ENCODE measurements around the gene KDM6B.

The KDM6B gene

DNA sequence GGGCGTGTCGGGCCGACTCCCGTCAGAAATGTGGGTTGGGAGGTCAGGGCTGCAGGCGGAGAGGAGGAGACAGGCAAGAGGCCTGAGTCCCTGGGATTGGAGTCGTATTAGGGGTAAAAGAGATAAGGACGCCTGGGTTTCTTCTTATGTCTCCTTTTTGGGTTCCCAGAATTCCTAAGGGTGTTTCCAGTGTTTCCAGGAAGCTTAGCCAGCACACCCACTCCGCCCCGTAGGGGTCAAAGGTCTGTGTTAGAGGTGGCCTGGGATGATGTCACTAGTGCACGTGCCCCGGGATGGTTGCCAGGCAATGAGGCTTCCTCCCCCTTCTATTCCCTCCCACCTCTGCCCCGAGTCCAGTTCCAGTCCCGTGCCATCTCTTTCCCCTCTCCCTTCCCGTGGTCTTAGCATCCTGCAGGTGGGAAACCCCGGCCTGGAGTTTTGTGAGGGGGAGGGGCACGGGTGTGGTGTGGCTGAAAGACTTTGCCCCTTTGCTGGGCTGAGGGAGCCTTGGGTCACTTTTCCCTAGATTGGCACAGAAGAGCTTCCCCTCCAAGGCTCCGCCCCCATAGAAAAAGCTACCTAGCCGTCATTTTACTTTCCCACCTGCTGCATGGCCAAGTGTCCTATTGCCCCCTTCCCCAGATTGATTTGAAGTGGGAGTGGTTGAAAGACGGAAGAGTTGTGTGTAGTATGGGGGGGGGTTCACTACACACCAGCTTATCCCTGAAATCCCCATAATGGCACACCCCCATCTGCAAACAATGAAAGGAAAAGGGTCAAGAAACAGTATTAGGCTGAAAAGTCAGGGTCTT lies 2.8 kb downstream of the KDM6B start:
- TF ChIP-seq, protein P1, sequence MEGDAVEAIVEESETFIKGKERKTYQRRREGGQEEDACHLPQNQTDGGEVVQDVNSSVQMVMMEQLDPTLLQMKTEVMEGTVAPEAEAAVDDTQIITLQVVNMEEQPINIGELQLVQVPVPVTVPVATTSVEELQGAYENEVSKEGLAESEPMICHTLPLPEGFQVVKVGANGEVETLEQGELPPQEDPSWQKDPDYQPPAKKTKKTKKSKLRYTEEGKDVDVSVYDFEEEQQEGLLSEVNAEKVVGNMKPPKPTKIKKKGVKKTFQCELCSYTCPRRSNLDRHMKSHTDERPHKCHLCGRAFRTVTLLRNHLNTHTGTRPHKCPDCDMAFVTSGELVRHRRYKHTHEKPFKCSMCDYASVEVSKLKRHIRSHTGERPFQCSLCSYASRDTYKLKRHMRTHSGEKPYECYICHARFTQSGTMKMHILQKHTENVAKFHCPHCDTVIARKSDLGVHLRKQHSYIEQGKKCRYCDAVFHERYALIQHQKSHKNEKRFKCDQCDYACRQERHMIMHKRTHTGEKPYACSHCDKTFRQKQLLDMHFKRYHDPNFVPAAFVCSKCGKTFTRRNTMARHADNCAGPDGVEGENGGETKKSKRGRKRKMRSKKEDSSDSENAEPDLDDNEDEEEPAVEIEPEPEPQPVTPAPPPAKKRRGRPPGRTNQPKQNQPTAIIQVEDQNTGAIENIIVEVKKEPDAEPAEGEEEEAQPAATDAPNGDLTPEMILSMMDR (IDR thresholded peaks at IDR 0.05; ENCODE audit: low read length, missing control alignments), result no peak
- peak; percentile 98 for DNase-seq (ENCODE audit: low read depth)
- H3K4me3 ChIP-seq (replicated peaks; ENCODE audit: low read depth, low read length), result peak overlapping the region; percentile 69

DNA sequence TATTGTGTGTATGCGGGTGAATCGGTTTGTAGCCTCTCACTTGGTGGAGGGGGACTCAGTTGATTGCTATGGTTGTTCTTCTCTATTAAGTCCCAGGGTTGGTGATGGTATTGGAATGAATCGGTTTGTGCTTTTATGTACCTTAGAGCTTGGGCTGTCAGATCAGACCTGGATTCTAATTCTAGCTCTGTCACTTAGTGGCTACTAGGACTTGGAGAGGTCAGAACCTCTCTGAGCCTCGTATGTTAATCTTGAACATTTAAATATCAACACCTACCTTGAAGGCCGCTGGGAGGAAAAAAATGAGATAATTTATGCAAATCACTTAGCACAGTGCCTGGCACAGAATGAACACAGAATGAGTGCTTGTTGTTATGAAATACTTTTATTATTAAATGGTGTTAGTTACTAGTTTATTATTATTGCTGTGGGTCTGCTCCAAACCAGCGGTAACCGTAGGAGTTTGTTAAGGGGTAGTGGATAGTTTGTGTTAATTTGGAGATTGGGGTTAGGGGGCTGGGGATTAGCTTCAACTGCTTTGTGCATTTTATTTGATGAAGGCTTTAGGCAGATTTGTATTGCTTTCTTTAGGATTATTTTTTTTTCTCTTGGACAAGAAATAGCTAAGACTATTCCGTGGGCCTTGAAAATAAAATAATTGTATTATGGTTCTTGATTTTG lies 3.5 kb downstream of the KDM6B start:
- DNase-seq (ENCODE audit: low read depth), result no peak
- TF ChIP-seq, protein P1 (IDR thresholded peaks at IDR 0.05; ENCODE audit: low read length, missing control alignments), result no peak
- peak overlapping the region; percentile 69 for H3K4me3 ChIP-seq (replicated peaks; ENCODE audit: low read depth, low read length)

DNA sequence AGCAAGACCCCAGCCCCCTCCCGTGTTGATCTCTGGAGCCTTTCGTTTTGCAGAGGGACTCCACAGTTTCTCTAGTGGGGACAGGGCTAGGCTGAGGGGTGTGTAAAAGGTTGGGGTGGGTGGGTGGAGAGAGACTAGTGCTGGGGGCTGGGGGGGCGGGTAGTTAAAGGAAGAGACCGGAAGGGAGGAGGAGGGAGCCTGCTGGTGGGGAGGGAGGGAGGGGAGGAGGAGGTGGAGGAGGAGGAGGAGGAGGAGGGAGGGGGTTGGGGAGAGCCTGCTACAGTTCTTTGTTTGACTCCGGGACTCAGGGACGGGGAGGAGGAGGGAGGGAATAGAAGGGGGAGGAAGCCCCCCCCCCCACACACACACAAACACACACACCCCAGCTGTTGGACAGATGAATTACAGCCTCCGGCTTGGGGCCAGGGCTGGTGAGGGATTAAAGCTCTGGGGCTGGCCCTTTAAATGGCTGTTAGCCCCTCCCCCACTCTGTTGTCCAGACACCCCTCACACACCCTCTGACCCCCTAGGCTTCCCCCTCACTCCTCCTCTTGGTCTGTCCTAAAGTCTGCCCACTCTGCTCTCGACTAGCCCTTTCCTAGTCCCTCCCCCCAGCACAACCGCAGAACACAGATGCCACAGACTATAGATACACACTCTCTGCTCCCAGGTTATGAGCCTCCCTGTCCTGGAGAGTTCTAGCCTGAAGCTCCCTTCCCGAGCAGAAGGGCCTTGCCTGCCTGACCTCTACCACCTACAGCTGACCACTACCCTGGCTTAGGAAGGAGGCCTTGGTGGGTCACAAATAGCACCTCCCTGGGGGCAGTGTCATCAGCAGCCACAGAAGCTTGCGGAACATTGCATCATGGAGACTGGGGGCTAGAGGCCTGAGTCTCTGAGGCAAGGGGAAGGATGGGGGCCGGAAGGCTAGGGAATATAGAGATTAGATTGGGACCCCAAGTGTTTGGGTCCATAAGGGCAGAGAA lies 4.4 kb downstream of the KDM6B start:
- H3K4me3 ChIP-seq (replicated peaks; ENCODE audit: low read depth, low read length), result peak overlapping the region; percentile 69
- DNase-seq (ENCODE audit: low read depth), result peak; percentile 86

DNA sequence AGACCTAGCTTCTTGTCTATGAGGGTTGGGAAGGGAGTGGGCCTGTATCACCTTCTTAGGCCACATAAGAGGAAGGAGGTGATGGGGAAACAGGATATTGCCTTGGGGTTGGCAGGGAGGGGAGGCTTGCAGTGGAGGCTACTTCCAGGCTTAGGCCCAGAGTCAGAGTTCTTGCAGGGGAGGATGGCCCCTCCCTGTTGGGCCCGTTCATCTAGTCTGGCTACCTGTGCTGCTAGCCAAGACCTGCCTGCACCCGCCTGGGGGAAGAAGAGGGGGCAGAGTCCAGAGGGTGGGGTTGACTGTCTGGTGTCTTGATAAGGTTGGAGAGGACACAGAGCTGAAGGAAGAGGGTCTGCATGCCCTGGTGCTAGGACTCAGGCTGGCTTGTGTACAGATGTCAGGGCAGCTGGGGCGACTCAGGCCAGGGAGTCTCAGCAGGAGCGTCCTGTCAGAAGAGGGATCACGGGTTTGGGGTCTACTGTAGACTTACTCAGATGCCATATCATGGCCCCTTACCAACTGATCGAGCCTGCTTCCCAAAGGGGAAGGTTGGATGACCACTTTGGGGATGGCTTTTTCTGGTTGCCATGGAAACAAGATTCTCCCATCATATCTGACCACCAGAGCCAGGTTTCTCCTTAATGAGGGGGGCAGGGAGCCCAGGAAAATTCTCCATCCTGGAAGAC lies 5.3 kb downstream of the KDM6B start:
- TF ChIP-seq, protein P1 (IDR thresholded peaks at IDR 0.05; ENCODE audit: low read length, missing control alignments), result no peak
- DNase-seq (ENCODE audit: low read depth), result no peak
- H3K4me3 ChIP-seq (replicated peaks; ENCODE audit: low read depth, low read length), result peak overlapping the region; percentile 69

More for the DNA sequence above, 4.4 kb downstream of the KDM6B start:
- TF ChIP-seq, protein P1 (IDR thresholded peaks at IDR 0.05; ENCODE audit: low read length, missing control alignments), result no peak

DNA sequence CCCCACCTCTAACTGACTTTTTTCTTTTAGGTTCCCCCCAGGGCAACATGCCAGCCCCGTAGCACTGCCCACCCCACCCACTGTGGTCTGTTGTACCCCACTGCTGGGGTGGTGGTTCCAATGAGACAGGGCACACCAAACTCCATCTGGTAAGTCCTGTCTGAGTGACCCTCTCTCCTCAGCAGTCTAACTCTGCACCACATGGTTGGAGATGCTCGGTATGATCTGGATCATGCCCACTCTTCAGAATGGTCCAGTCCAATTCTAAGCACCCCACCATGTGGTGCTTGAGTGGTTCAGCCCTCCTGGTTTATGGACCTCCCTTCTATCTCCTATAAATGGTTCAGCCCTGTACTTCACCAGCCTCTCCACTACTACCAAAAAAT lies 5.9 kb downstream of the KDM6B start:
- TF ChIP-seq, protein P1 (IDR thresholded peaks at IDR 0.05; ENCODE audit: low read length, missing control alignments), result no peak
- DNase-seq (ENCODE audit: low read depth), result no peak
- H3K4me3 ChIP-seq (replicated peaks; ENCODE audit: low read depth, low read length), result no peak overlapping the region

DNA sequence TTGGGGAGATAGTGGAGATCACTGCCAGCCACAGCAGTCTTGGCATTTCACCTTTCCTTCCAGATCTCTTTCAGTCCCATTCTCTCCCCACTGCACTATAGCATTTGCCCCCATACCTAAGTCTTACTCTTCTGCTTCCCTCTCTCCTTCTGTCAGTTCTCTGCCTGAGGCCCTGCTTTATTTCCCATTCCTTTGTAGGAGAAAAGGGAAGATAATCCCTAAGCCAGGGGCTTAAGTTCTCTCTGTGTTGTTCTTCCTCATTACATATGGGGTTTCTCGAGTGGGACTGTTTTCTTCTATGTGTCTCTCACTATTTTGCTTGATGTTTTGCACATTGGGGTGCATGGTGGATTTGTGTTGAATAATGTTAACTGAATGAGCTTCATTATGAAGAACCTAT lies 6.4 kb downstream of the KDM6B start:
- DNase-seq (ENCODE audit: low read depth), result no peak
- no peak overlapping the region for H3K4me3 ChIP-seq (replicated peaks; ENCODE audit: low read depth, low read length)
- TF ChIP-seq, protein P1 (IDR thresholded peaks at IDR 0.05; ENCODE audit: low read length, missing control alignments), result no peak
